Urinary bladder (tissue), 4 donors: Measurements from ENCODE around the gene STPG1. TPM values are rescaled to one million over a fixed set of nuclear protein-coding genes. Genes with fewer than 3 reads are reported as not detected.

Source experiments
- DNase-seq: peaks from one replicate; pipeline ENCODE4 v3.0.0-alpha.2; 2015; ENCODE audit errors: extremely low spot score
- H3K27ac ChIP-seq: one replicate; pipeline ENCODE4 v1.5.1; 2013; ENCODE audit warnings: low read depth, mild to moderate bottlenecking, moderate library complexity
- H3K36me3 ChIP-seq: one replicate; pipeline ENCODE4 v1.6.1; 2013; ENCODE audit warnings: mild to moderate bottlenecking, moderate library complexity; ENCODE audit not compliant: insufficient read depth
- H3K4me1 ChIP-seq: one replicate; pipeline ENCODE4 v1.6.1; 2013; ENCODE audit warnings: mild to moderate bottlenecking, moderate library complexity; ENCODE audit not compliant: insufficient read depth
- H3K4me3 ChIP-seq: one replicate; pipeline ENCODE4 v1.5.1; 2013; ENCODE audit warnings: low read depth, low read length
- WGBS: extraction: QIAGEN DNeasy Blood & Tissue Kit; methylation state at CpG from one replicate; pipeline ENCODE4 v1.1.7; 2013; 5-methylcytosine and 5-hydroxymethylcytosine counted together
- polyA plus RNA-seq: library from polyadenylated mRNA; stranded (reverse); fragments of 200-250 nt; gene quantifications from one replicate; pipeline ENCODE4 v1.2.3, GENCODE V29; 2013
- total RNA-seq: library from RNA; depleted of rRNA; stranded (reverse); fragments of >200 nt; gene quantifications from one replicate; pipeline ENCODE4 v1.2.3, GENCODE V29; 2014
- donor health status: healthy with polysubstance abuse.
- donor health status: healthy.

Gene STPG1
- total and polyA plus RNA-seq, 2 donors, result 2.4 to 4.6 TPM

- no peak overlapping the region for H3K4me3 ChIP-seq
- no peak for DNase-seq
- no peak overlapping the region for H3K27ac ChIP-seq
- WGBS, result 67% methylated on average over 19 of the region's 19 CpGs
- H3K36me3 ChIP-seq, result no peaks in the 10 kb centered on the region
- H3K4me1 ChIP-seq, result no peaks in the 10 kb centered on the region
These were observed 66.2 kb downstream of the STPG1 start for GRCh38 chr1:24347159-24347934.

- no peak for DNase-seq
- no peaks in the 10 kb centered on the region for H3K36me3 ChIP-seq
- H3K4me1 ChIP-seq, result no peaks in the 10 kb centered on the region
- H3K27ac ChIP-seq, result no peak overlapping the region
- 20% methylated on average over 5 of the region's 5 CpGs for WGBS
- H3K4me3 ChIP-seq, result no peak overlapping the region
These were observed 68.2 kb downstream of the STPG1 start for GRCh38 chr1:24345334-24345733.

GRCh38 chr1:24344090-24344742, 69.4 kb downstream of the STPG1 start:
- no peaks in the 10 kb centered on the region for H3K36me3 ChIP-seq

GRCh38 chr1:24343412-24344089, 70.0 kb downstream of the STPG1 start:
- no peaks in the 10 kb centered on the region for H3K4me1 ChIP-seq
- 86% methylated on average over 13 of the region's 13 CpGs for WGBS

More at GRCh38 chr1:24344090-24344742, 69.4 kb downstream of the STPG1 start:
- no peak overlapping the region for H3K27ac ChIP-seq
- 85% methylated on average over 8 of the region's 8 CpGs for WGBS
- DNase-seq, result no peak
- no peaks in the 10 kb centered on the region for H3K4me1 ChIP-seq
- H3K4me3 ChIP-seq, result no peak overlapping the region

GRCh38 chr1:24341260-24341659, 72.3 kb downstream of the STPG1 start:
- H3K4me1 ChIP-seq, result no peaks in the 10 kb centered on the region
- H3K36me3 ChIP-seq, result no peaks in the 10 kb centered on the region
- no peak overlapping the region for H3K4me3 ChIP-seq
- WGBS, result 66% methylated on average over 8 of the region's 8 CpGs
- no peak overlapping the region for H3K27ac ChIP-seq
- DNase-seq, result no peak

More at GRCh38 chr1:24343412-24344089, 70.0 kb downstream of the STPG1 start:
- Histone ChIP-seq H3K27ac (no peak overlapping the region), H3K36me3 (no peaks in the 10 kb centered on the region), H3K4me3 (no peak overlapping the region)
- no peak for DNase-seq

GRCh38 chr1:24340770-24341169, 72.8 kb downstream of the STPG1 start:
- WGBS, result 78% methylated on average over 8 of the region's 8 CpGs
- DNase-seq, result no peak
- H3K4me1 ChIP-seq, result no peaks in the 10 kb centered on the region
- no peaks in the 10 kb centered on the region for H3K36me3 ChIP-seq
- H3K27ac ChIP-seq, result no peak overlapping the region
- no peak overlapping the region for H3K4me3 ChIP-seq

- no peak overlapping the region for H3K4me3 ChIP-seq
- DNase-seq, result no peak
- H3K4me1 ChIP-seq, result no peaks in the 10 kb centered on the region
- no peak overlapping the region for H3K27ac ChIP-seq
- H3K36me3 ChIP-seq, result no peaks in the 10 kb centered on the region
- WGBS, result 91% methylated on average over 8 of the region's 8 CpGs
These were observed 73.6 kb downstream of the STPG1 start for GRCh38 chr1:24339996-24340395.

- no peak for DNase-seq
- no peak overlapping the region for H3K27ac ChIP-seq
- no peaks in the 10 kb centered on the region for H3K4me1 ChIP-seq
- 85% methylated on average over 5 of the region's 5 CpGs for WGBS
- H3K4me3 ChIP-seq, result no peak overlapping the region
- no peaks in the 10 kb centered on the region for H3K36me3 ChIP-seq
These were observed 75.1 kb downstream of the STPG1 start for GRCh38 chr1:24338447-24338846.

- no peak overlapping the region for H3K4me3 ChIP-seq
- H3K4me1 ChIP-seq, result no peaks in the 10 kb centered on the region
- 97% methylated on average over 4 of the region's 4 CpGs for WGBS
- no peaks in the 10 kb centered on the region for H3K36me3 ChIP-seq
- no peak overlapping the region for H3K27ac ChIP-seq
- no peak for DNase-seq
These were observed 76.1 kb downstream of the STPG1 start for GRCh38 chr1:24337455-24337854.

GRCh38 chr1:24336075-24336474, 77.5 kb downstream of the STPG1 start:
- no peak overlapping the region for H3K27ac ChIP-seq
- WGBS, result 68% methylated on average over 5 of the region's 5 CpGs

GRCh38 chr1:24331961-24332673, 81.5 kb downstream of the STPG1 start:
- DNase-seq, result no peak
- 88% methylated on average over 7 of the region's 7 CpGs for WGBS
- no peak overlapping the region for H3K4me3 ChIP-seq
- no peaks in the 10 kb centered on the region for H3K36me3 ChIP-seq
- H3K27ac ChIP-seq, result no peak overlapping the region
- H3K4me1 ChIP-seq, result no peaks in the 10 kb centered on the region

More at GRCh38 chr1:24336075-24336474, 77.5 kb downstream of the STPG1 start:
- DNase-seq, result no peak
- H3K4me3 ChIP-seq, result no peak overlapping the region
- no peaks in the 10 kb centered on the region for H3K4me1 ChIP-seq
- H3K36me3 ChIP-seq, result no peaks in the 10 kb centered on the region

GRCh38 chr1:24329797-24330543, 83.6 kb downstream of the STPG1 start:
- Histone ChIP-seq H3K27ac (no peak overlapping the region), H3K4me1 (no peaks in the 10 kb centered on the region), H3K4me3 (no peak overlapping the region), H3K36me3 (no peaks in the 10 kb centered on the region)
- no peak for DNase-seq
- 84% methylated on average over 2 of the region's 2 CpGs for WGBS

- no peak for DNase-seq
- H3K36me3 ChIP-seq, result no peaks in the 10 kb centered on the region
- 82% methylated on average over 9 of the region's 9 CpGs for WGBS
- no peaks in the 10 kb centered on the region for H3K4me1 ChIP-seq
- no peak overlapping the region for H3K4me3 ChIP-seq
- H3K27ac ChIP-seq, result no peak overlapping the region
These were observed 84.3 kb downstream of the STPG1 start for GRCh38 chr1:24329331-24329730.
